Suprapubic skin (tissue), 3 donors: ENCODE results near the gene SORCS1.

ENCODE experiments used
- CTCF ChIP-seq, 2 donors: fragments of 200-600 bp in 1 of 2; fragments of 450-650 bp in 1 of 2; sonication (generic) in 1 of 2; IDR thresholded peaks; one replicate each; pipeline ENCODE4 v1.5.1; 2016 to 2019; ENCODE audit warnings: antibody characterized with exemption in 2 of 2, mild to moderate bottlenecking in 1 of 2, moderate library complexity in 1 of 2
- EP300 ChIP-seq: sonication (generic); formaldehyde crosslinking; IDR thresholded peaks from one replicate; pipeline ENCODE4 v1.6.1; 2017; ENCODE audit warnings: antibody characterized with exemption

GRCh38 chr10:106967452-106967851, 197.1 kb downstream of the SORCS1 start:
- TF ChIP-seq CTCF (IDR thresholded peaks at IDR 0.05), result no peak
- no peak for TF ChIP-seq EP300
